Psoas muscle (tissue), 8 donors: ENCODE results near the gene CFAP92. TPM values are rescaled to one million over a fixed set of nuclear protein-coding genes. Genes with fewer than 3 reads are reported as not detected.

Source experiments
- ATAC-seq, 4 donors: fragments of 200-7000 bp; cut with Tn5 transposase; one replicate each; pipeline ENCODE4 v1.9.1; 2020; ENCODE audit warnings: moderate library complexity in 3 of 4, mild to moderate bottlenecking in 2 of 4
- DNase-seq, 2 donors: peaks; one replicate each; pipeline ENCODE4 v3.0.0-alpha.2; 2020
- H3K27ac ChIP-seq: fragments of 200-600 bp; one replicate; pipeline ENCODE4 v1.8.0; 2022
- H3K27me3 ChIP-seq, 3 donors: fragments of 200-600 bp in 1 of 3; one replicate each; pipeline versions ENCODE4 v1.6.1 to v1.8.0; 2013 to 2022; ENCODE audit warnings: low read length in 2 of 3, mild to moderate bottlenecking in 2 of 3, moderate library complexity in 1 of 3; ENCODE audit not compliant: insufficient read depth in 3 of 3
- H3K36me3 ChIP-seq, 2 donors: fragments of 200-600 bp in 1 of 2; one replicate each; pipeline versions ENCODE4 v1.6.1 to v1.8.0; 2013 to 2022; ENCODE audit warnings: low read depth in 1 of 2, mild to moderate bottlenecking in 1 of 2, moderate library complexity in 1 of 2; ENCODE audit not compliant: insufficient read depth in 1 of 2
- H3K4me1 ChIP-seq: fragments of 200-600 bp; one replicate; pipeline ENCODE4 v1.8.0; 2022
- H3K4me3 ChIP-seq: fragments of 200-600 bp; one replicate; pipeline ENCODE4 v1.8.0; 2022; ENCODE audit warnings: mild to moderate bottlenecking
- H3K9me3 ChIP-seq: fragments of 200-600 bp; one replicate; pipeline ENCODE4 v1.8.0; 2022
- CTCF ChIP-seq: fragments of 200-600 bp; IDR thresholded peaks from one replicate; pipeline ENCODE4 v1.8.0; 2022; ENCODE audit warnings: antibody characterized with exemption
- WGBS, 3 donors: extraction: QIAGEN DNeasy Blood & Tissue Kit; methylation state at CpG; one replicate each; pipeline versions ENCODE4 v1.1.6 to v1.1.7; 2013; 5-methylcytosine and 5-hydroxymethylcytosine counted together
- intact Hi-C, 2 donors: fragments of 100-400 bp; cut with DNase I; formaldehyde crosslinking; loops; one replicate each; pipeline versions ENCODE4 v1.11.0 to v1.14.2; 2022
- polyA plus RNA-seq, 3 donors: library from polyadenylated mRNA; stranded (reverse); fragments of 200-250 nt; gene quantifications; one replicate each; pipeline ENCODE4 v1.2.3, GENCODE V29; 2013
- total RNA-seq, 4 donors: library from RNA; stranded (reverse); fragmentation: NEBNext Ultra II Directional in 2 of 4; extraction: Animal tissue kit (Norgen Biotek cat#: 25700) in 2 of 4; gene quantifications; one replicate each; pipeline versions ENCODE4 v1.2.1 to v1.2.4, GENCODE V29; 2021 to 2023
- donor health status: healthy with polysubstance abuse.
- donor health status: DM: no; HTN: no; CAD: no; lungs with moderate emphysema.
- donor health status: Bipolar disorder and iron deficiency.
- donor health status: healthy.
- donor health status: DM: yes; HTN: yes; CAD: no.
- donor health status: DM: no; HTN: no; CAD: no.
- donor health status: DM: no; HTN: no; CAD: no.
- donor health status: DM: yes; HTN: yes; CAD: no.

The CFAP92 gene
- total and polyA plus RNA-seq, 7 donors, result 0.07 to 0.86 (median 0.15) TPM

- no peak for DNase-seq
- intact Hi-C loops, result no loop called here
- Histone ChIP-seq H3K4me3 (no peak overlapping the region), H3K27me3 (no peaks in the 10 kb centered on the region), H3K27ac (no peak overlapping the region), H3K4me1 (peaks cover under 1% of the 10 kb centered on the region), H3K36me3 (no peaks in the 10 kb centered on the region), H3K9me3 (peaks cover 3% of the 10 kb centered on the region)
- no peak for TF ChIP-seq CTCF
- ATAC-seq, result no peak
- WGBS, 3 donors, result 74 to 79% (median 77%) methylated on average over 10 of the region's 10 CpGs
Measured at GRCh38 chr3:129031476-129032215, 37.8 kb upstream of the CFAP92 start.

- Histone ChIP-seq H3K9me3 (peaks cover 3% of the 10 kb centered on the region), H3K4me1 (peaks cover 7% of the 10 kb centered on the region), H3K4me3 (no peak overlapping the region), H3K27ac (no peak overlapping the region), H3K27me3 (no peaks in the 10 kb centered on the region), H3K36me3 (no peaks in the 10 kb centered on the region)
- TF ChIP-seq CTCF, result no peak
- DNase-seq (no peak), ATAC-seq (no peak)
- WGBS, 3 donors, result 95 to 96% (median 96%) methylated on average over 4 of the region's 4 CpGs
- intact Hi-C loops, result no loop called here
Measured at GRCh38 chr3:129030611-129031010, 36.7 kb upstream of the CFAP92 start.

- DNase-seq, result no peak
- peaks cover 7% of the 10 kb centered on the region for H3K4me1 ChIP-seq
- no peak overlapping the region for H3K27ac ChIP-seq
- ATAC-seq, result no peak
- peaks cover 3% of the 10 kb centered on the region for H3K9me3 ChIP-seq
- no peak for TF ChIP-seq CTCF
- no peaks in the 10 kb centered on the region for H3K36me3 ChIP-seq
- H3K4me3 ChIP-seq, result no peak overlapping the region
- no peaks in the 10 kb centered on the region for H3K27me3 ChIP-seq
- WGBS, 3 donors, result 73 to 80% (median 77%) methylated on average over 13 of the region's 13 CpGs
- intact Hi-C loops, result no loop called here
Measured at GRCh38 chr3:129028866-129029265, 35.0 kb upstream of the CFAP92 start.

- no peak for DNase-seq
- H3K36me3 ChIP-seq, result no peaks in the 10 kb centered on the region
- intact Hi-C loops, result no loop called here
- H3K4me3 ChIP-seq, result peak overlapping the region; percentile 68
- H3K4me1 ChIP-seq, result peaks cover 7% of the 10 kb centered on the region
- 78 to 81% (median 79%) methylated on average over 14 to 15 of the region's 15 CpGs for WGBS, 3 donors
- TF ChIP-seq CTCF, result no peak
- H3K27me3 ChIP-seq, result no peaks in the 10 kb centered on the region
- no peak for ATAC-seq
- H3K9me3 ChIP-seq, result peaks cover 3% of the 10 kb centered on the region
- H3K27ac ChIP-seq, result no peak overlapping the region
Measured at GRCh38 chr3:129027544-129027880, 33.6 kb upstream of the CFAP92 start.
